GM12878 (cell line): ENCODE results near the gene AP4E1. TPM values are rescaled to one million over a fixed set of nuclear protein-coding genes. Genes with fewer than 3 reads are reported as not detected.

Source experiments
- ATAC-seq: fragments of 200-7000 bp; cut with Tn5 transposase; 3 replicates; pipeline ENCODE4 v1.9.1; 2020; ENCODE audit warnings: mild to moderate bottlenecking, moderate library complexity
- BruUV-seq: library from RNA; stranded (reverse); fragments of 400-500 nt; replicated peaks from 2 replicates; lab custom pipeline; 2021; lab: Mats Ljungman, UMichigan
- CTCF ChIA-PET: fragments of 300-600 bp; sonication (Branson Sonifier 250); formaldehyde crosslinking; extraction: SDS; loops from one replicate; lab custom pipeline; 2021; ENCODE audit warnings: inconsistent platforms; lab: Yijun Ruan, JAX
- POLR2A ChIA-PET: fragments of 350-600 bp; formaldehyde crosslinking; extraction: SDS; loops from one replicate; lab custom pipeline; 2021; ENCODE audit warnings: inconsistent platforms; lab: Charles Lee
- RAD21 ChIA-PET: fragments of 300-600 bp; sonication (Branson Sonifier 250); formaldehyde crosslinking; loops from one replicate; lab custom pipeline; 2023; ENCODE audit warnings: antibody characterized with exemption; ENCODE audit not compliant: unreplicated experiment; lab: Charles Lee
- SMC1A ChIA-PET: fragments of 300-600 bp; sonication (Branson Sonifier 250); formaldehyde crosslinking; loops from one replicate; lab custom pipeline; 2023; ENCODE audit not compliant: unreplicated experiment, uncharacterized antibody; lab: Charles Lee
- DNase-seq: peaks from one replicate; pipeline ENCODE4 v3.0.0-alpha.2; 2011; ENCODE audit warnings: low read depth, low spot score
- FAIRE-seq: peaks from 3 replicates; lab custom pipeline; 2011; peaks lifted over from hg19 to GRCh38; lab: Jason Lieb, UNC
- H2AFZ ChIP-seq: 2 replicates; pipeline ENCODE4 v1.6.0; 2011; ENCODE audit warnings: low read depth, low read length, control low read depth; ENCODE audit not compliant: control insufficient read depth
- H3K27ac ChIP-seq: 2 replicates; pipeline ENCODE4 v1.5.1; 2011; ENCODE audit warnings: control low read depth; ENCODE audit not compliant: control insufficient read depth, insufficient read depth
- H3K27me3 ChIP-seq, 2 experiments: replicated peaks in 1 of 2; 2 replicates each; pipeline versions ENCODE4 v1.6.0 to v1.6.1; 2011; ENCODE audit warnings: low read length in 1 of 2; ENCODE audit not compliant: control insufficient read depth in 2 of 2, insufficient read depth in 2 of 2
- H3K36me3 ChIP-seq, 2 experiments: 2 replicates each; pipeline ENCODE4 v1.5.1; 2011; ENCODE audit warnings: low read length in 1 of 2; ENCODE audit not compliant: control insufficient read depth in 2 of 2, insufficient read depth in 2 of 2
- H3K4me1 ChIP-seq: 2 replicates; pipeline ENCODE4 v1.6.1; 2011; ENCODE audit warnings: mild to moderate bottlenecking, low read length, moderate library complexity, mixed read lengths; ENCODE audit not compliant: control insufficient read depth, insufficient read depth
- H3K4me2 ChIP-seq: 2 replicates; pipeline ENCODE4 v1.6.0; 2011; ENCODE audit warnings: control low read depth; ENCODE audit not compliant: control insufficient read depth, insufficient read depth
- H3K4me3 ChIP-seq: fragments of 200-600 bp; sonication (generic); 2 replicates; pipeline ENCODE4 v1.5.1; 2016
- H3K79me2 ChIP-seq: 2 replicates; pipeline ENCODE4 v1.6.0; 2011; ENCODE audit warnings: low read length; ENCODE audit not compliant: control insufficient read depth, insufficient read depth
- H3K9ac ChIP-seq: 2 replicates; pipeline ENCODE4 v1.8.0; 2011; ENCODE audit warnings: low read length, control low read depth, mixed read lengths; ENCODE audit not compliant: control insufficient read depth, insufficient read depth
- H3K9me3 ChIP-seq: replicated peaks from 3 replicates; pipeline ENCODE4 v1.5.1; 2011; ENCODE audit warnings: mild to moderate bottlenecking, low read length; ENCODE audit not compliant: control insufficient read depth, insufficient read depth
- H4K20me1 ChIP-seq: 2 replicates; pipeline ENCODE4 v1.6.0; 2011; ENCODE audit not compliant: control insufficient read depth, insufficient read depth
- ELK1 ChIP-seq: IDR thresholded peaks from 2 replicates; pipeline ENCODE4 v1.6.1; 2012; ENCODE audit warnings: low read depth, low read length, improper control_type of control experiment
- HDAC2 ChIP-seq: fragments of 200-600 bp; sonication (generic); IDR thresholded peaks from 2 replicates; pipeline ENCODE4 v1.6.1; 2017
- IRF3 ChIP-seq: fragments of 450-650 bp; IDR thresholded peaks from 2 replicates; pipeline ENCODE4 v1.6.1; 2014; ENCODE audit warnings: mild to moderate bottlenecking
- KDM1A ChIP-seq: fragments of 200-600 bp; sonication (generic); IDR thresholded peaks from 2 replicates; pipeline ENCODE4 v1.6.1; 2016; ENCODE audit warnings: borderline replicate concordance
- MLLT1 ChIP-seq: fragments of 450-650 bp; IDR thresholded peaks from 2 replicates; pipeline ENCODE4 v1.6.1; 2016; ENCODE audit warnings: mild to moderate bottlenecking
- MYC ChIP-seq: IDR thresholded peaks from 2 replicates; pipeline ENCODE4 v1.6.1; 2011; ENCODE audit warnings: mild to moderate bottlenecking, low read length, moderate library complexity, inconsistent platforms; ENCODE audit not compliant: insufficient read depth, insufficient replicate concordance, insufficient read length, severe bottlenecking
- PAX5 ChIP-seq: IDR thresholded peaks from 2 replicates; pipeline ENCODE4 v1.6.1; 2011; ENCODE audit warnings: low read depth, low read length, borderline replicate concordance
- POLR2A ChIP-seq: IDR thresholded peaks from 2 replicates; pipeline ENCODE4 v1.6.1; 2011; ENCODE audit warnings: low read depth, mild to moderate bottlenecking, low read length
- RFX5 ChIP-seq: IDR thresholded peaks from 2 replicates; pipeline ENCODE4 v1.6.1; 2011; ENCODE audit warnings: low read depth, low read length, improper control_type of control experiment
- RUNX3 ChIP-seq: IDR thresholded peaks from 2 replicates; pipeline ENCODE4 v1.6.1; 2012; ENCODE audit warnings: low read length, inconsistent platforms
- SMC3 ChIP-seq: IDR thresholded peaks from 2 replicates; pipeline ENCODE4 v1.6.1; 2011; ENCODE audit warnings: low read length, improper control_type of control experiment, borderline replicate concordance
- SUZ12 ChIP-seq: fragments of 200-600 bp; sonication (generic); IDR thresholded peaks from one replicate; pipeline ENCODE4 v1.6.1; 2018; ENCODE audit warnings: antibody characterized with exemption, mild to moderate bottlenecking; ENCODE audit not compliant: unreplicated experiment
- WGBS: methylation state at CpG from one replicate; pipeline ENCODE4 v1.1.6; 2016; ENCODE audit warnings: low lambda C conversion rate; ENCODE audit not compliant: insufficient replicate concordance, insufficient coverage; ENCODE audit errors: missing lambda C conversion rate; 5-methylcytosine and 5-hydroxymethylcytosine counted together
- in situ Hi-C: fragments of 300-500 bp; cut with MboI; formaldehyde crosslinking; loops from 9 replicates; pipeline ENCODE4 v1.14.3; 2018; ENCODE audit warnings: mixed read lengths
- intact Hi-C: fragments of 100-400 bp; cut with micrococcal nuclease; formaldehyde crosslinking; loops from one replicate; pipeline ENCODE4 v1.14.2; 2022; ENCODE audit not compliant: unreplicated experiment
- polyA plus RNA-seq, 11 experiments: library from polyadenylated mRNA; depleted of rRNA in 4 of 11; unstranded in 6 of 11; stranded (reverse) in 5 of 11; fragments of >200 nt; fragmentation: Nextera tagmentation in 4 of 11; fragmentation: Illumina TruSeq in 1 of 11; extraction: Ambion mirVana in 4 of 11; extraction: Trizol in 1 of 11; gene quantifications; 1 replicate in 1 of 11; 2 replicates in 10 of 11; pipeline versions ENCODE4 v1.2.1 to v1.2.3, GENCODE V29; 2011 to 2016; ENCODE audit warnings: inconsistent platforms in 2 of 11, missing spikeins in 2 of 11, low read depth in 1 of 11
- total RNA-seq, 4 experiments: library from RNA; depleted of rRNA in 3 of 4; stranded (reverse); fragments of >200 nt in 3 of 4; fragmentation: Illumina TruSeq in 1 of 4; extraction: Trizol in 1 of 4; gene quantifications; 2 replicates each; pipeline versions ENCODE4 v1.2.1 to v1.2.3, GENCODE V29; 2013 to 2021
- TF ChIP-seq, protein P1 (sequence below): fragments of 450-650 bp; IDR thresholded peaks from 2 replicates; pipeline ENCODE4 v1.6.1; 2016; ENCODE audit warnings: mild to moderate bottlenecking, moderate library complexity, borderline replicate concordance

The AP4E1 gene
- total and polyA plus RNA-seq, 10 of the 15 experiments (the other 5 are each of a cell fraction or from before 2014, with no cell fraction given): 1.2 to 11.4 (median 6.7) TPM

DNA sequence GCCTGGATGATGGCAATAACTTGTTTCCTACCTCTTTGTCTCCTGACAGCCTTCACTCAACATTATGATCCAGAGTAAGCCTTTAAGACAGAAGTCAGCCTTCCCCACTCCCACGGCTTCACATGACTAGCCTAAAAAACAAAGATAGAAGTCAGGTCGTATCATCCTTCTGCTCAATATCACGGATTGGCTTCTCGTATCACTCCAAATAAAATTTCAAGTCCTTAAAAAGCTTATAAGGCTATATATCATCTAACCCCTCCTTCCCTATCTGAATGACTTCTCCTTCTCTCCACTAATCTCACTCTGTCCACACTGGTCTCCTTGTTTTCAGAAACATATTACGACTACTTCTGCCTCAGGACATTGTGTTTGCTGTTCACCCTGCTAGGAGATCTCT, 47.7 kb upstream of the AP4E1 start:
- in situ Hi-C loops (no loop called here), intact Hi-C loops (no loop called here)
- H3K27me3 ChIP-seq: no peaks in the 10 kb centered on the region
- no peaks in the 10 kb centered on the region for H3K36me3 ChIP-seq
- FAIRE-seq (no peak), ATAC-seq (no peak), DNase-seq (no peak)
- SMC1A ChIA-PET: interaction anchor here (0.6 kb wide), 1 partner anchor 109 kb away, joined by 3 read pairs; no protein-coding TSS in a partner anchor
- no peak overlapping the region for H3K4me3 ChIP-seq
- BruUV-seq: no TSS peak
- H3K9me3 ChIP-seq: no peaks in the 10 kb centered on the region
- RAD21 ChIA-PET: no interaction called here
- H3K27ac ChIP-seq: no peak overlapping the region
- H3K79me2 ChIP-seq: no peaks in the 10 kb centered on the region
- H3K4me2 ChIP-seq: no peak overlapping the region
- POLR2A ChIA-PET: no interaction called here
- WGBS: 60% methylated on average over 5 of the region's 5 CpGs
- H4K20me1 ChIP-seq: no peaks in the 10 kb centered on the region
- no peak overlapping the region for H3K9ac ChIP-seq
- H3K4me1 ChIP-seq: no peaks in the 10 kb centered on the region
- H2AFZ ChIP-seq: no peak overlapping the region
- CTCF ChIA-PET: interaction anchor here (1.5 kb wide), 1 partner anchor 18 kb away, joined by 5 read pairs; no protein-coding TSS in a partner anchor
- TF ChIP-seq KDM1A: no peak
- TF ChIP-seq, protein P1, sequence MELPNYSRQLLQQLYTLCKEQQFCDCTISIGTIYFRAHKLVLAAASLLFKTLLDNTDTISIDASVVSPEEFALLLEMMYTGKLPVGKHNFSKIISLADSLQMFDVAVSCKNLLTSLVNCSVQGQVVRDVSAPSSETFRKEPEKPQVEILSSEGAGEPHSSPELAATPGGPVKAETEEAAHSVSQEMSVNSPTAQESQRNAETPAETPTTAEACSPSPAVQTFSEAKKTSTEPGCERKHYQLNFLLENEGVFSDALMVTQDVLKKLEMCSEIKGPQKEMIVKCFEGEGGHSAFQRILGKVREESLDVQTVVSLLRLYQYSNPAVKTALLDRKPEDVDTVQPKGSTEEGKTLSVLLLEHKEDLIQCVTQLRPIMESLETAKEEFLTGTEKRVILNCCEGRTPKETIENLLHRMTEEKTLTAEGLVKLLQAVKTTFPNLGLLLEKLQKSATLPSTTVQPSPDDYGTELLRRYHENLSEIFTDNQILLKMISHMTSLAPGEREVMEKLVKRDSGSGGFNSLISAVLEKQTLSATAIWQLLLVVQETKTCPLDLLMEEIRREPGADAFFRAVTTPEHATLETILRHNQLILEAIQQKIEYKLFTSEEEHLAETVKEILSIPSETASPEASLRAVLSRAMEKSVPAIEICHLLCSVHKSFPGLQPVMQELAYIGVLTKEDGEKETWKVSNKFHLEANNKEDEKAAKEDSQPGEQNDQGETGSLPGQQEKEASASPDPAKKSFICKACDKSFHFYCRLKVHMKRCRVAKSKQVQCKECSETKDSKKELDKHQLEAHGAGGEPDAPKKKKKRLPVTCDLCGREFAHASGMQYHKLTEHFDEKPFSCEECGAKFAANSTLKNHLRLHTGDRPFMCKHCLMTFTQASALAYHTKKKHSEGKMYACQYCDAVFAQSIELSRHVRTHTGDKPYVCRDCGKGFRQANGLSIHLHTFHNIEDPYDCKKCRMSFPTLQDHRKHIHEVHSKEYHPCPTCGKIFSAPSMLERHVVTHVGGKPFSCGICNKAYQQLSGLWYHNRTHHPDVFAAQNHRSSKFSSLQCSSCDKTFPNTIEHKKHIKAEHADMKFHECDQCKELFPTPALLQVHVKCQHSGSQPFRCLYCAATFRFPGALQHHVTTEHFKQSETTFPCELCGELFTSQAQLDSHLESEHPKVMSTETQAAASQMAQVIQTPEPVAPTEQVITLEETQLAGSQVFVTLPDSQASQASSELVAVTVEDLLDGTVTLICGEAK: no peak
- no peak for TF ChIP-seq RFX5
- no peak for TF ChIP-seq MYC
- no peak for TF ChIP-seq SMC3
- no peak for TF ChIP-seq MLLT1
- no peak for TF ChIP-seq ELK1
- no peak for TF ChIP-seq RUNX3
- TF ChIP-seq HDAC2: no peak
- TF ChIP-seq IRF3: no peak
- no peak for TF ChIP-seq SUZ12
- TF ChIP-seq POLR2A: no peak
- TF ChIP-seq PAX5: no peak
